ENCODE data around the gene SRPK3. TPM values are rescaled to one million over a fixed set of nuclear protein-coding genes. Genes with fewer than 3 reads are reported as not detected.

SRPK3 gene
- polyA plus RNA-seq, 6 donors from 2014 or later = 0.08 TPM; not detected in 5

GRCh38 chrX:153791104-153791852, 10.4 kb downstream of the SRPK3 start:
- H3K4me1 Mint-ChIP-seq = peaks cover 20 to 24% (median 22%) of the 10 kb centered on the region in 3 donors
- H3K9me3 Mint-ChIP-seq = peaks cover 0 to 5% (median 0%) of the 10 kb centered on the region in 7 donors
- no peak for ATAC-seq (ENCODE audit: low read depth in 2 of 2)
- H3K36me3 Mint-ChIP-seq = no peaks in the 10 kb centered on the region
- no peak overlapping the region for H3K27ac Mint-ChIP-seq
- no peaks in the 10 kb centered on the region for H3K27me3 Mint-ChIP-seq
- DNase-seq = no peak
- H3K4me3 Mint-ChIP-seq = peak overlapping the region in 1 of 8 donors; percentile 6

DNA sequence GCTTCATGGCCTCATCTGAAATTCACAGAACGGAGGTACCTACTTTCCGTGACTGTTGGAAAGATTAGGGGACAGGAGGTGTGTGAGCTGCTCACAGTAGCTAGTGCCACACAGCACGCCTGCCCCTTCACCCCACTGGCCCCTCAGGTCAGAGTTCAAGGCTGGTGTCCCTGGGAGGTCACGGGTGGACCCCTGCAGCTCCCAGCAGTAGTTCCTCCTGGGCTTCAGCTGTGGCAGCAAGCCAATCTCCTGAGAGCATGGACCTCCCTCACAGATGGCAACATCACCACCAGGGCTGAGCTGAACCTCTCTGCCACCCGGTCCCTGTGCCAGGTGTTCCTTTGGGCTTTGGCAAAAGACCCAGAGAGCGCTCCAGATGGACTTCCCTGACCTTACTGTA, 11.5 kb downstream of the SRPK3 start:
- H3K4me1 Mint-ChIP-seq = peaks cover 20 to 32% (median 21%) of the 10 kb centered on the region in 3 donors
- H3K27me3 Mint-ChIP-seq = no peaks in the 10 kb centered on the region
- H3K36me3 Mint-ChIP-seq = no peaks in the 10 kb centered on the region
- no peak overlapping the region for H3K27ac Mint-ChIP-seq
- no peak overlapping the region for H3K4me3 Mint-ChIP-seq
- ATAC-seq (ENCODE audit: low read depth in 2 of 2) (no peak), DNase-seq (no peak)
- peaks cover 0 to 5% (median 0%) of the 10 kb centered on the region in 7 donors for H3K9me3 Mint-ChIP-seq

GRCh38 chrX:153793291-153793690, 12.4 kb downstream of the SRPK3 start:
- Mint-ChIP-seq H3K9me3 (peaks cover 0 to 5% (median 0%) of the 10 kb centered on the region in 7 donors), H3K27ac (peak overlapping the region; percentile 18 to 93 (median 90)), H3K4me1 (peaks cover 20 to 32% (median 21%) of the 10 kb centered on the region in 3 donors), H3K4me3 (peak overlapping the region; percentile 84 to 98 (median 92)), H3K27me3 (no peaks in the 10 kb centered on the region), H3K36me3 (peaks cover 0 to 5% of the 10 kb centered on the region in 2 donors)
- ATAC-seq (ENCODE audit: low read depth in 2 of 2) (no peak), DNase-seq (no peak)

DNA sequence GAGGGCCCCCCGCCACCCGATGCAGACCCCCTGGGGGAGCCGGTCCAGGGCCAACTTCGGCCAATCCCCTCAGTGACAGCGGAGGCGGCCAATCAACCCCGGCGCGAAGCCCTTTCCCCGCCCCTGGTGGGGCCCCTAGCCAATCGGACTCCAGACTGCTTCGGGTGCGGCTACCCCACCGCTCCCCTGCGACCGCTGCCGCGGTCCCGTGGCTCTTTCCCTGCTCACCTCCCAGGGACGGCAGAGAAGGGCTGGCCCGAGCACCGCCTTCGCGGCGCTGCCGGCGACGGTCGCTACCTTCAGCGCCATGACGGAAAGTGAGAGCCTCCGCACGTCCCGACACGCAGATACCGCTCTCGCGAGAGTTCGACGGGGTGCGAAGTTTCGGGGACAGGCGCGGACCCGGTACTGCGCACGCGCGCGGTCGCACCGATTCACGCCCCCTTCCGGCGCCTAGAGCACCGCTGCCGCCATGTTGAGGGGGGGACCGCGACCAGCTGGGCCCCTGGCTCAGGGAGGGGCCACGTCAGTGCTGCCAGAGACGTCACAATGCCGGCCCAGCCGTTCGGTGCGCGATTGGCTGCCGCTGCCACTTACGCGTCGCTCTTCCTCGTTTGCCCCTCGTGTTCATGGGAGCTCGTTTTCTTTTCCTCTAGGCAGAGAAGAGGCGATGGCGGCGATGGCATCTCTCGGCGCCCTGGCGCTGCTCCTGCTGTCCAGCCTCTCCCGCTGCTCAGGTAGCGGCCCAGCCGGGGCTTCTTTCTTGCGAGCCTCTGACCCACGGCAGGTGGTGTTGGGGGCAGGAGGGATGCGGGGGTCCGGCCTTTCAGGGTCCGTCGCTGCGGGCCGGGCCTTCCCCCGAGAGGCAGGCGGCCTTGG, 13.4 kb downstream of the SRPK3 start, which contains the start of the genes IDH3G and SSR4:
IDH3G (minus strand) TSS at position 358 of the 879 bp plus-strand sequence; CDS start at position 309, 49 bp downstream.
SSR4 (plus strand) TSS at position 651 of the 879 bp plus-strand sequence; CDS start at position 671, 20 bp downstream.
- DNase-seq (peak; percentile 94), ATAC-seq (ENCODE audit: low read depth in 2 of 2) (peak; percentile 90 to 91)
- Mint-ChIP-seq H3K27ac (peak within 1 kb of the TSS; percentile 89 to 96 (median 93)), H3K9me3 (peaks cover 0 to 5% (median 0%) of the 10 kb centered on the region in 7 donors), H3K4me1 (peaks cover 20 to 32% (median 21%) of the 10 kb centered on the region in 3 donors), H3K4me3 (peak within 1 kb of the TSS; percentile 84 to 98 (median 92)), H3K27me3 (no peaks in the 10 kb centered on the region), H3K36me3 (peaks cover 0 to 7% of the 10 kb centered on the region in 2 donors)

- peaks cover 20 to 30% (median 21%) of the 10 kb centered on the region in 3 donors for H3K4me1 Mint-ChIP-seq
- H3K9me3 Mint-ChIP-seq = peaks cover 0 to 5% (median 0%) of the 10 kb centered on the region in 7 donors
- H3K27ac Mint-ChIP-seq = peak overlapping the region in 3 of 6 donors; percentile 50 to 96 (median 93)
- H3K36me3 Mint-ChIP-seq = peaks cover 0 to 7% of the 10 kb centered on the region in 2 donors
- H3K27me3 Mint-ChIP-seq = no peaks in the 10 kb centered on the region
- ATAC-seq (ENCODE audit: low read depth in 2 of 2) = no peak
- no peak for DNase-seq
- H3K4me3 Mint-ChIP-seq = peak overlapping the region; percentile 84 to 98 (median 92)
Measured at GRCh38 chrX:153794897-153795816, 14.3 kb downstream of the SRPK3 start.

- peaks cover 16 to 25% (median 21%) of the 10 kb centered on the region in 3 donors for H3K4me1 Mint-ChIP-seq
- H3K36me3 Mint-ChIP-seq = peaks cover 0 to 7% of the 10 kb centered on the region in 2 donors
- H3K4me3 Mint-ChIP-seq = peak overlapping the region in 2 of 8 donors; percentile 6 to 29
- ATAC-seq (ENCODE audit: low read depth in 2 of 2) = no peak
- H3K27ac Mint-ChIP-seq = no peak overlapping the region
- peaks cover 0 to 5% (median 0%) of the 10 kb centered on the region in 7 donors for H3K9me3 Mint-ChIP-seq
- no peak for DNase-seq
- no peaks in the 10 kb centered on the region for H3K27me3 Mint-ChIP-seq
Measured at GRCh38 chrX:153797415-153798015, 16.7 kb downstream of the SRPK3 start.

DNA sequence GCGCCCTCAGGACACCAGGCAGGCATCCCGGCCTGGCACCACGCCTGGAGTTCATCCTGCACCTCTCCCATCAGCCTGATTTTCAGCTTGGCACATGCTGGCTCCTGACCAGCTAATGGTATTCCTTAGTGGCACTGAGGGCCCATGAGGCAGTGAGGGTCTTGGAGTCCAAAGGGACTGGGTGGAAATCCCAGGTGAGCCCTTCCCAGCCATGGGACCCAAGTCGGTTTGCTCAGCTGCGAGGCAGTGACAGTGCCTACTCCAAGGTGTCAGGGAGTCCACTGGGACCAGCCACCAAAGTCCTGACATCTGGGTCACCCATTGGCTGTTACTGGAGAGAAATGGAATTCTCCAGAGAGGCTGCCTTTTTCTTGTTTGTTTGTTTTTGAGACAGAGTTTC, 18.5 kb downstream of the SRPK3 start:
- Mint-ChIP-seq H3K9me3 (peaks cover 0 to 5% (median 0%) of the 10 kb centered on the region in 7 donors), H3K36me3 (peaks cover 0 to 7% of the 10 kb centered on the region in 2 donors), H3K4me1 (peaks cover 10 to 16% (median 12%) of the 10 kb centered on the region in 3 donors), H3K4me3 (no peak overlapping the region), H3K27ac (no peak overlapping the region), H3K27me3 (no peaks in the 10 kb centered on the region)
- no peak for DNase-seq
- no peak for ATAC-seq (ENCODE audit: low read depth in 2 of 2)

- peaks cover 6 to 13% (median 7%) of the 10 kb centered on the region in 3 donors for H3K4me1 Mint-ChIP-seq
- ATAC-seq (ENCODE audit: low read depth in 2 of 2) (no peak), DNase-seq (no peak)
- H3K9me3 Mint-ChIP-seq = peaks cover 0 to 5% (median 0%) of the 10 kb centered on the region in 7 donors
- peaks cover 0 to 7% of the 10 kb centered on the region in 2 donors for H3K36me3 Mint-ChIP-seq
- no peak overlapping the region for H3K27ac Mint-ChIP-seq
- no peak overlapping the region for H3K4me3 Mint-ChIP-seq
- no peaks in the 10 kb centered on the region for H3K27me3 Mint-ChIP-seq
Measured at GRCh38 chrX:153800177-153800722, 19.4 kb downstream of the SRPK3 start.

GRCh38 chrX:153800746-153801145, 19.9 kb downstream of the SRPK3 start:
- no peak overlapping the region for H3K4me3 Mint-ChIP-seq
- ATAC-seq (ENCODE audit: low read depth in 2 of 2) (no peak), DNase-seq (no peak)
- no peaks in the 10 kb centered on the region for H3K27me3 Mint-ChIP-seq
- peaks cover 6 to 13% (median 7%) of the 10 kb centered on the region in 3 donors for H3K4me1 Mint-ChIP-seq
- H3K27ac Mint-ChIP-seq = no peak overlapping the region
- H3K9me3 Mint-ChIP-seq = peaks cover 0 to 5% (median 0%) of the 10 kb centered on the region in 7 donors
- peaks cover 0 to 7% of the 10 kb centered on the region in 2 donors for H3K36me3 Mint-ChIP-seq

- DNase-seq = no peak
- no peak overlapping the region for H3K27ac Mint-ChIP-seq
- no peaks in the 10 kb centered on the region for H3K27me3 Mint-ChIP-seq
- H3K4me3 Mint-ChIP-seq = peak overlapping the region in 1 of 8 donors; percentile 56
- peaks cover 0 to 7% of the 10 kb centered on the region in 2 donors for H3K36me3 Mint-ChIP-seq
- H3K9me3 Mint-ChIP-seq = peaks cover 0 to 2% (median 0%) of the 10 kb centered on the region in 7 donors
- ATAC-seq (ENCODE audit: low read depth in 2 of 2) = no peak
- peaks cover 0 to 4% (median 0%) of the 10 kb centered on the region in 3 donors for H3K4me1 Mint-ChIP-seq
Measured at GRCh38 chrX:153801669-153802068, 20.8 kb downstream of the SRPK3 start.

DNA sequence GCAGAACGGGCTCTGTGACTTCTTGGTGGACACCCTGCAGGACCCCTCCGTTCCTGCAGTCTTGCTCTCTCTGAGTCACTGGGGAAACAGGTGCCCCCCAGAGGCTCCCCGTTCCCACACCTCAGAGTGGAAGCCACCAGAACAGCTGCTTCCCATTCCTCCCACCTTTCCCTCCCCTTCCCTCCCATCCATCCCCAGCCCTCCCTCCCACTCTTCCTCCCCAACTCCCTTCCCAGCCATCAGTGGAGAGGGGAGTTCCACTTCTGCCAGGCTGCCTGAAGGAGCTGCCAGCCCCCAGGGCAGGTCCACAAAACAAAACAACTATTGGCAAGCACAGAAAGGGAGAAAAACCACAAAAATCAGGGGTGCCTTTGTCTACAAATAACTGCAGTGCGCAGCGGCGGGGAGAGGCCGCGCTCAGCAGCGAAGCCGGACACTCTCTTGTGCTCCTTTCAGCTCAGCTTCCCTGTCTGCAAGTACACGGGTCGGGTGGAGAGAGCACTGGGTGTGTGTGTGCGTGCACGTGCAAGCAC, 21.7 kb downstream of the SRPK3 start:
- ATAC-seq (ENCODE audit: low read depth in 2 of 2) (no peak), DNase-seq (no peak)
- H3K27ac Mint-ChIP-seq = peak overlapping the region in 2 of 6 donors; percentile 42 to 54
- H3K9me3 Mint-ChIP-seq = peaks cover 0 to 2% (median 0%) of the 10 kb centered on the region in 7 donors
- peaks cover 0 to 2% (median 0%) of the 10 kb centered on the region in 3 donors for H3K27me3 Mint-ChIP-seq
- no peak overlapping the region for H3K4me3 Mint-ChIP-seq
- peaks cover 0 to 7% of the 10 kb centered on the region in 2 donors for H3K36me3 Mint-ChIP-seq
- no peaks in the 10 kb centered on the region for H3K4me1 Mint-ChIP-seq

Data from naive B cell (primary cell).